M059J (cell line): Measurements from ENCODE around the gene IFIT2. TPM values are rescaled to one million over a fixed set of nuclear protein-coding genes. Genes with fewer than 3 reads are reported as not detected.
"Not testable (repeated sequence)": the region's sequence is repeated elsewhere in the genome, so short reads cannot be mapped to it uniquely, and the experiment has no call there.

Experiments used
- DNase-seq: peaks from one replicate; pipeline ENCODE4 v3.0.0-alpha.2; 2012; ENCODE audit warnings: low read depth
- total RNA-seq: library from RNA; depleted of rRNA; stranded (reverse); fragments of >200 nt; shearing (Covaris generic); gene quantifications from 2 replicates; pipeline ENCODE4 v1.2.3, GENCODE V29; 2014

The IFIT2 gene
- total RNA-seq, 1 experiment from 2014 or later: 58.0 TPM

- DNase-seq: no peak
Observed at GRCh38 chr10:89308266-89308665, 6.4 kb downstream of the IFIT2 start.

DNA sequence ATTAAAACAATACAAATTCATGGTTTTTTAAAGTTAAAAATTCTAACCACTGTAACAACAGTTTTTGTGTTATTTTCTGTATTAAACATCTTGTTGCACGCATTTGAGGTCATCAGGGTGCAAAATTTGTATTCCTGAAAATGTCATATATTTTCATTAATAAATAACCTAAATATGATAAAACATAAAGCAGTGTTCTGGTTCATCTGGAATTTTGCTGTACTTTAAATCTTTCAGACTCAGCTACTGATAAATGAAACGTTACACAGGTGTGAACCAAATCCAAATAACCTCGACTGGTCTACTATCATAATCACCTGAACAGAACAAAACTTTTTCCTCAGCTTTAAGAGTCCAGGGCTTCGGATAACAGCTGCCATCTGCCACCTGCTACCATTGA lies 6.9 kb downstream of the IFIT2 start:
- no peak for DNase-seq

GRCh38 chr10:89309156-89310055 lies 7.6 kb downstream of the IFIT2 start:
- DNase-seq: no peak

GRCh38 chr10:89310056-89310893 lies 8.4 kb downstream of the IFIT2 start:
- no peak for DNase-seq

DNA sequence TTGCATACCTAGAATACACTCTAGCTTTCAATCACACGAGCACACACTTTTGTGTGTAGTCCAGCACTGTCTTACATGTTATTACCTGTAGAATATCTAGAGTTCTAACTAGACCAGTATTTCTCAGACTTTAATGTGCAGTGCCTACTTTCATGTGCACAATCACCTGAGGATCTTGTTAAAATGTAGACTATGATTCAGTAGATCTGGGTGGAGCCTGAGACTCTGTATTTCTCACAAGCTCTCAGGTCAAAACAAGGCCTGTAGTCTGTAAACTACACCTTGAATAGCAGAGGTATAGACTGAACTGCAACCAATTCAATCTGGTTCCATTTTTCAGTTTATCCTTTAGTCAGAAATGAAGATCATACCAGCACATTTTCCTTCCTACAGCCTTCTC lies 11.1 kb downstream of the IFIT2 start:
- DNase-seq: no peak

DNA sequence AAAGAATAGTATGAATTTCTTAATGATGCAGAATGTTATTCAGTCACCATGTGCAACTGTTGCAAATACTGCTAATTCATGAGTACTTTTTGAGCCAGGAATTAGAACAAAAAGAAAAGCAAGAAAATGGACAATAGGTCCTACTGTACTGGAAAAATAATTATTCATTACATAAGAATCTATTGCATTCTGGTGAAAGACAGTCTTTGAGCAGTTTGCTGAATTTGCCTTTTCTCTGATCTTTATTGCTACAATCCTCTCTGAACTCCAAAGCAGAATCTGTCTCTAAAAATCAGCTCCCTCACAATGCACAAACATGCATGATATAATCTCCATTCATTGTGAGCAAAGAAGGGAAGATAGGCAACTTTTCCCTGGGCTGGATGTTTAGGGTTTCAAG lies 12.8 kb downstream of the IFIT2 start:
- no peak for DNase-seq

GRCh38 chr10:89318047-89318446 lies 16.2 kb downstream of the IFIT2 start:
- DNase-seq: not testable (repeated sequence)

- DNase-seq: not testable (repeated sequence)
Observed at GRCh38 chr10:89325081-89325480, 23.2 kb downstream of the IFIT2 start.

DNA sequence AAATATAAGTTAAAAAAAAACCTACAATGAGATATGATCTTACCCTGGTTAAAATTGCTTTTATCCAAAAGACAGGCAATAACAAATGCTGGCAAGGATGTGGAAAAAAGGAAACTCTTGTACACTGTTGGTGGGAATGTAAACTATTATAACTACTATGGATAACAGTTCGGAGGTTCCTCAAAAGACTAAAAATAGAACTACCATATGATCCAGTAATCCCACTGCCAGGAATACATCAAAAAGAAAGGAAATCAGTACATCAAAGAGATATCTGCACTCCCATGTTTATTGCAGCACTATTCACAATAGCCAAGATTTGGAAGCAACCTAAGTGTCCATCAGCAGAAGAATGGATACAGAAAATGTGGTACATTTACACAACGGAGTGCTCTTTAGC lies 24.0 kb downstream of the IFIT2 start:
- not testable (repeated sequence) for DNase-seq

GRCh38 chr10:89327803-89328441 lies 26.1 kb downstream of the IFIT2 start, which contains the start of gene IFIT3:
Gene IFIT3, plus strand, starts transcription at chr10:89327997. Its CDS starts 77 bp downstream, at chr10:89328074.
- DNase-seq: peak; percentile 91

DNA sequence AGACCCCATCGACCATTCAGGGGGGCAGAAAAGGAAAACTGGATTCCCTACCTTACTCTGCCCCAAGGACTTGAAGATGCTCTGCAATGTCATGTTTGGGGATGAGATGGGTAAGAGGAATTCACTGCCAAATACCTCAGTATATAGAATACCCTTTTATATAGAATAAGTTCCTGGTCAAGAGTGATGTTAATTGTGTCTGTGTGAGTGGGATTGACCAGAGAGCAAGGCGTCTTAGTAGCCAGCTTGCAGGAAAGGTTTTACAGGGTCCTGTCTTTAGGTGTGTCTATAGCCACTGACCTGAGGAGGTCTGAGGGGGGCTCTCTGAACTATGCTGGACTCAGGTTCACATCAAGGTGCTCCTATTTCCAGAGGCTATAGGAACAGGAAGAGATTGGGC lies 27.3 kb downstream of the IFIT2 start:
- DNase-seq: no peak

DNA sequence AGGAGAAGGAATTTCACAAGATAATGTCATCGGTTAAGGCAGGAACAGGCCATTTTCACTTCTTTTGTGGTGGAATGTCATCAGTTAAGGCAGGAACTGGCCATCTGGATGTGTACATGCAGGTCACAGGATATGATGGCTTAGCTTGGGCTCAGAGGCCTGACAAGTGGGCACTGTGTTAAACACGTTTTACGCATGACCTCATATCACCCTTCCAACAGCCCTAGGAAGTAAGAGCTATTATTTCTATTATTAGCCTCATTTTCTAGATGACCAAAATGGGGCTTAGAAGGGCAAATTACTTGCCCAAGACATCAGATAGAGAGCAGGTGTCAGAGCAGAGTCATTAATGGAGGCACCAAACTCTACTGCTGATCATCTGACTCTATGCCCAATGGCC lies 28.2 kb downstream of the IFIT2 start:
- DNase-seq: peak; percentile 64

- peak; percentile 61 for DNase-seq
Observed at GRCh38 chr10:89330537-89331212, 28.8 kb downstream of the IFIT2 start.

- not testable (repeated sequence) for DNase-seq
Observed at GRCh38 chr10:89331487-89332122, 29.8 kb downstream of the IFIT2 start.

- DNase-seq: peak; percentile 85
Observed at GRCh38 chr10:89332123-89332633, 30.3 kb downstream of the IFIT2 start.

DNA sequence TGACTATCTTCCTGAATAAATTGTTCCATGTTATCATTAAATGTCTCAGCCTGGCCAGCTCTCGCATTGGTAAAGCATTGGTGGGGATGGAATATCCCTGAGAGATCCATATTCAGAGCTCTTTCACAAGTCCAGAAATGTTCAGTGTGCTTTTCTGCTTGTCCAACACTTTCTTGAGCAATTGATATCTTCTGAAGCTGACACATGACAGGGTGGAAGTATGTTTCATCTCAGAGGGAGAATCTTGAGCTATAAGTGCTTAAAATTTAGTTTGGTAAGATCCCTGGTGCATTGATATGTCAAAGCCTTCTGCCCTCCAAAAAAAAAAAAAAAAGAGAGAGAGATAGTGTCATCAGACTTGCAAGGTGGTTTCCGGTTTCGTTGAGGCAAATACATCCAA lies 33.4 kb downstream of the IFIT2 start:
- DNase-seq: no peak

- DNase-seq: no peak
Observed at GRCh38 chr10:89336241-89336640, 34.4 kb downstream of the IFIT2 start.

DNA sequence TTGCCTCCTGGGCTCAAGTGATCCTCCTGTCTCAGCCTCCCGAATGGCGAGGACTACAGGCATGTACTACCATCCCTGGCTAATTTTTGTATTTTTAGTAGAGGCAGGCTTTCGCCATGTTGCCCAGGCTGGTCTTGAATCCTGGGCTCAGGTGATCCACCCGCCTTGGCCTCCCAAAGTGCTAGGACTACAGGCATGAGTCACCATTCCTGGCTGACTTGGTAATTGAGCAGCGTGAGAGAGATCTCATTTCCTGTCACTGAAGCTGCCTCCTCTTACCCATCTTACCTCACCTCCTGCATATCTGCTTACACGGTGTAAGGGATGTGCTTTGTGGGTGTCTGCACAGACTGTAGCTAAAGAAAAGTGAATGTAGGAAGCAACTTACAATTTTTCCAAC lies 35.6 kb downstream of the IFIT2 start:
- peak; percentile 88 for DNase-seq

GRCh38 chr10:89338713-89339112 lies 36.9 kb downstream of the IFIT2 start:
- DNase-seq: no peak

GRCh38 chr10:89339875-89340274 lies 38.0 kb downstream of the IFIT2 start:
- DNase-seq: no peak

DNA sequence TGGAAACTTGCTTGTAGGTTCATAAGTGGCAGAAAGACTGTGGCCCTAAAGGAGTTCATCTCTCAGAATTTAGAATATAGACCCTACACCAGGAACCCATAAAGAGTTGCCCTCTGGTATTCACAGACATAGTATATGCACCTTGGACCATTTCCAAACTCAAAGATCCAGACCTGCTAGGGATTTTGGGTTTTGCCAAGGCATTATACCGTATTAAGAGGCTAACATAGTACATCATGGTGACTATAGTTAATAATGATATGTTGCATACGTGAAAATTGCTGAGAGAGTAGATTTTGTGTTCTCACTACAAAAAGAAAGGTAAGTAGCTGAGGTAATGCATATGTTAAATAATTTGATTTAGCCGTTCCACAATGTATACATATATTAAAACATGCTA lies 39.8 kb downstream of the IFIT2 start:
- no peak for DNase-seq
